ENCODE data around the gene ZNF292.

ZNF292 gene

DNA sequence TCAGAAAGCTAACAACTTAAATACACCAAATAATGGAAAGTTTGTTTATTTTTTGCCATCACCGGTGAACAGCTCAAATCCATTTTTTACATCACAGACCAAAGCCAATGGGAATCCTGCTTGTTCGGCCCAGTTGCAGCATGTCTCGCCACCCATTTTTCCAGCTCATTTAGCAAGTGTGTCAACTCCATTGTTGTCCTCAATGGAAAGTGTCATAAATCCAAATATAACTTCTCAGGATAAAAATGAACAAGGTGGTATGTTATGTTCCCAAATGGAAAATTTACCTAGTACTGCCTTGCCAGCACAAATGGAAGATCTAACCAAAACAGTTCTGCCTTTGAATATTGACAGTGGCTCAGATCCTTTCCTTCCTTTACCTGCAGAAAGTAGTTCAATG is 101.7 kb downstream of the ZNF292 start:
- FAIRE-seq (peak; percentile 42), DNase-seq (ENCODE audit: insufficient read length) (no peak)
- TF ChIP-seq POLR2A (IDR thresholded peaks at IDR 0.05; ENCODE audit: low read depth, low read length): no peak
- TF ChIP-seq POLR2AphosphoS5 (IDR thresholded peaks at IDR 0.05; ENCODE audit: low read depth, low read length): no peak

DNA sequence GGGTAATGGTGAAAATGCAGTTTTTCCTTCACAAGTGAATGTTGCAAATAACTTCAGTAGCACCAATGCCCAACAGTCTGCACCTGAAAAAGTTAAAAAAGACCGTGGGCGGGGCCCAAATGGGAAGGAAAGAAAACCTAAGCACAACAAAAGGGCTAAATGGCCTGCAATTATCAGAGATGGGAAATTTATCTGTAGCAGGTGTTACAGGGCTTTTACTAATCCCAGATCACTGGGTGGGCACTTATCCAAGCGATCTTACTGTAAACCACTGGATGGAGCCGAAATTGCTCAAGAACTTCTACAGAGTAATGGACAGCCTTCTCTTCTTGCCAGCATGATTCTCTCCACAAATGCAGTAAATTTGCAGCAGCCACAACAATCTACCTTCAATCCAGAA is 102.2 kb downstream of the ZNF292 start:
- TF ChIP-seq TAF1 (IDR thresholded peaks at IDR 0.05; ENCODE audit: borderline replicate concordance, low read depth, low read length) (no peak), POLR2AphosphoS5 (IDR thresholded peaks at IDR 0.05; ENCODE audit: low read depth, low read length) (no peak), POLR2A (IDR thresholded peaks at IDR 0.05; ENCODE audit: low read depth, low read length) (no peak)
- FAIRE-seq: no peak
- no peak for DNase-seq (ENCODE audit: insufficient read length)

- TF ChIP-seq TAF1 (IDR thresholded peaks at IDR 0.05; ENCODE audit: borderline replicate concordance, low read depth, low read length) (no peak), POLR2A (IDR thresholded peaks at IDR 0.05; ENCODE audit: low read depth, low read length) (peak; percentile 32)
- no peak for DNase-seq (ENCODE audit: insufficient read length)
- peak; percentile 30 for FAIRE-seq
Observed at GRCh38 chr6:87257975-87258374, 102.6 kb downstream of the ZNF292 start.

GRCh38 chr6:87259791-87260190 is 104.4 kb downstream of the ZNF292 start:
- FAIRE-seq: peak; percentile 57
- no peak for TF ChIP-seq POLR2A (IDR thresholded peaks at IDR 0.05; ENCODE audit: low read depth, low read length)
- TF ChIP-seq POLR2AphosphoS5 (IDR thresholded peaks at IDR 0.05; ENCODE audit: low read depth, low read length): peak; percentile 60
- no peak for DNase-seq (ENCODE audit: insufficient read length)

DNA sequence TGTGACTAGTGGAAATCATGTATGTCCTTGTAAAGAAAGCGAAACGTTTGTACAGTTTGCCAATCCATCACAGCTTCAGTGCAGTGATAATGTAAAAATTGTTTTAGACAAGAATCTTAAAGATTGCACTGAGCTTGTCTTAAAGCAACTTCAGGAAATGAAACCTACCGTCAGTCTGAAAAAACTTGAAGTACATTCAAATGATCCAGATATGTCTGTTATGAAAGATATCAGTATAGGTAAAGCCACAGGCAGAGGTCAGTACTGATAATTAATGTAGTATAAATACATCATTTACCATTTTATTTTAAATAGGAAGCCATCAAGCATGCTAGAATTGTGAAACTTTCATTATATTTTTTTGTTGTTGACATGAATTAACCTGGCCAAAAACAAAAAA is 106.2 kb downstream of the ZNF292 start:
- FAIRE-seq (no peak), DNase-seq (ENCODE audit: insufficient read length) (no peak)
- TF ChIP-seq TAF1 (IDR thresholded peaks at IDR 0.05; ENCODE audit: borderline replicate concordance, low read depth, low read length): no peak
- peak; percentile 44; the same call in 1 of the 2 replicates for TF ChIP-seq POLR2AphosphoS5 (IDR thresholded peaks at IDR 0.05; ENCODE audit: low read depth, low read length)
- 0 out of 2 replicates have a peak, but pooled peaks have one; percentile 6 for TF ChIP-seq POLR2A (IDR thresholded peaks at IDR 0.05; ENCODE audit: low read depth, low read length)

- DNase-seq (ENCODE audit: insufficient read length): no peak
- FAIRE-seq: no peak
- peak; percentile 58 for TF ChIP-seq POLR2A (IDR thresholded peaks at IDR 0.05; ENCODE audit: low read depth, low read length)
- TF ChIP-seq TAF1 (IDR thresholded peaks at IDR 0.05; ENCODE audit: borderline replicate concordance, low read depth, low read length): no peak
- TF ChIP-seq POLR2AphosphoS5 (IDR thresholded peaks at IDR 0.05; ENCODE audit: low read depth, low read length): peak; percentile 80
Observed at GRCh38 chr6:87264481-87264880, 109.1 kb downstream of the ZNF292 start.

- no peak for FAIRE-seq
- DNase-seq (ENCODE audit: insufficient read length): no peak
- TF ChIP-seq POLR2AphosphoS5 (IDR thresholded peaks at IDR 0.05; ENCODE audit: low read depth, low read length): no peak
- no peak for TF ChIP-seq TAF1 (IDR thresholded peaks at IDR 0.05; ENCODE audit: borderline replicate concordance, low read depth, low read length)
- no peak for TF ChIP-seq POLR2A (IDR thresholded peaks at IDR 0.05; ENCODE audit: low read depth, low read length)
Observed at GRCh38 chr6:87274660-87275274, 119.4 kb downstream of the ZNF292 start.

- no peak for TF ChIP-seq POLR2AphosphoS5 (IDR thresholded peaks at IDR 0.05; ENCODE audit: low read depth, low read length)
- no peak for TF ChIP-seq POLR2A (IDR thresholded peaks at IDR 0.05; ENCODE audit: low read depth, low read length)
- no peak for TF ChIP-seq TAF1 (IDR thresholded peaks at IDR 0.05; ENCODE audit: borderline replicate concordance, low read depth, low read length)
- no peak for FAIRE-seq
- DNase-seq (ENCODE audit: insufficient read length): no peak
Observed at GRCh38 chr6:87276624-87277023, 121.3 kb downstream of the ZNF292 start.

DNA sequence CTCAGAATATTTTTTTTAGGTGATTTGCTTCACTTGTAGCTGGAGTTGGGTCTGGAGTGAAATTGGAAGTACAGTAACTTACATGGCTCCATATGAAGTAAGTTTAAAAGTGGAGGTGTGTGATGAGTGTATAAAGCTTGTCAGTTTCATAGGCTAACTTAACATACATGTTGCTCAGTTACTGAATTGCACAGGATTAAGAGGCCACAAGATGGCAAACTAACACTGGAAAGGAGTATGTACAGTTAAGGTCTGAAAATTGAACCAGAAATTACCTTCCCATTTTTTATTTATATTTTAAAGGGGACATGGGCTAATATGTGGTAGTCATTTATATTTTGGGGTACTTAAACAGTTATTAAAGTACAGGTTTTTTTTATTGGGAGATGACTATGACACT is 121.8 kb downstream of the ZNF292 start:
- no peak for DNase-seq (ENCODE audit: insufficient read length)
- TF ChIP-seq POLR2AphosphoS5 (IDR thresholded peaks at IDR 0.05; ENCODE audit: low read depth, low read length) (no peak), TAF1 (IDR thresholded peaks at IDR 0.05; ENCODE audit: borderline replicate concordance, low read depth, low read length) (no peak), POLR2A (IDR thresholded peaks at IDR 0.05; ENCODE audit: low read depth, low read length) (no peak)
- peak; percentile 50 for FAIRE-seq

DNA sequence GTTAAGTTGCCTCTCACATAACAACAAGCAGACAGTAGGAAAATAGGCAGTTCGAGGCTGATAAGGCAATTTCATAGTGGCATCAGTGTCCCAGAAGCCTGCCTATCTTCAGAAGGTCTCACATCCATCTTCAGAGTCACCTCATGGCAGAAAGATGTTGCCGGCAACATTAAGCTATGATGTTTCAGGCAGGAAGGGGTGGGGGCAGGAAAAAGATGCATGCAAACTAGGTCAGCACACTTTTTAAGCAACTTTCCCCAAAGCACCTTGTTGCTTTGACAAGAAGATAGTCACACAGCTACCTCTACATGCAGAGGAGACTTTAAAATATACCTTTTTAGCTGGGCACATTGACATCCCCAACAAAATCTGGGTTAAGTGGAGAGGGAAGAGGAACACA is 123.8 kb downstream of the ZNF292 start:
- no peak for DNase-seq (ENCODE audit: insufficient read length)
- no peak for FAIRE-seq
- no peak for TF ChIP-seq TAF1 (IDR thresholded peaks at IDR 0.05; ENCODE audit: borderline replicate concordance, low read depth, low read length)
- TF ChIP-seq POLR2A (IDR thresholded peaks at IDR 0.05; ENCODE audit: low read depth, low read length): no peak
- no peak for TF ChIP-seq POLR2AphosphoS5 (IDR thresholded peaks at IDR 0.05; ENCODE audit: low read depth, low read length)

DNA sequence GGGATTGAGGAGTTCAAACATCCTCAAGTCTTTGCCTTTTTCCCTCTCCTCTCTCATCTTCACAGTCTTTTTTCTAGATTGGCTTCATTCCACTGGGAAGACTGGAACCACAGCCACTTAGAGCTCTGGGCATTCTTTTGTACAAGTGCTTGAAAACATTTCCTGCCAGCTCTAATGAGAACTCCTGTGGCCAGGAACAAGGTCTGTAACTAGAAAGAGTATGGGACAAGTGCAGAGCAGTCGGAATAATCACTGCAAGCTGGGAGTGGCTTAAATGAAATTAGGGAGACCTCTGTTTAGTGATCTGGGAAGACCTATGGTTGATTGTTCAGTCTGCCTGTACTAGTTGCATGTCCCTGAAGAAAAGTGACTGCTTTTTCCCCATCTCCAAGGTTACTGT is 126.1 kb downstream of the ZNF292 start:
- FAIRE-seq: no peak
- DNase-seq (ENCODE audit: insufficient read length): no peak
- TF ChIP-seq POLR2AphosphoS5 (IDR thresholded peaks at IDR 0.05; ENCODE audit: low read depth, low read length): no peak

DNA sequence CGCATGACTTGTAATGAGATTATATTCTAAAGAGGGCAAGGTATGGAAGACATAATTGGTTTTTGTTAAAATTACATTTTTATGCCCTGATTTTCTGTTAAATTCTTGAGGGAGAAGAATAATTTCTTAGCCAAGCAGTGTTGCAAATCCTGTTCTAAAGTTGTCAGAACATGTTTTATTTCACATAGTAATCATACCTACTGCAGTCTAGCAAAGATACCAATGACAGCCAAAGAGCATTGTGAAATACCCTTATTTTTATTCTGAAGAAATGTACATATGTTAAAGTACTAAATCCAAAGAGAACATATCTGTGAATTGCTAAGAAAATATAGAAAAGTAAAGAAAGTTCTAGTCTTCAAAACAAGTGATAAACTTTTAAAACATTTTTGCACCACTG is 127.4 kb downstream of the ZNF292 start:
- no peak for DNase-seq (ENCODE audit: insufficient read length)
- no peak for FAIRE-seq
- TF ChIP-seq POLR2AphosphoS5 (IDR thresholded peaks at IDR 0.05; ENCODE audit: low read depth, low read length) (no peak), TAF1 (IDR thresholded peaks at IDR 0.05; ENCODE audit: borderline replicate concordance, low read depth, low read length) (no peak), POLR2A (IDR thresholded peaks at IDR 0.05; ENCODE audit: low read depth, low read length) (no peak)

- DNase-seq (ENCODE audit: insufficient read length) (no peak), FAIRE-seq (no peak)
- TF ChIP-seq POLR2A (IDR thresholded peaks at IDR 0.05; ENCODE audit: low read depth, low read length): no peak
- no peak for TF ChIP-seq POLR2AphosphoS5 (IDR thresholded peaks at IDR 0.05; ENCODE audit: low read depth, low read length)
- no peak for TF ChIP-seq TAF1 (IDR thresholded peaks at IDR 0.05; ENCODE audit: borderline replicate concordance, low read depth, low read length)
Observed at GRCh38 chr6:87283461-87283860, 128.1 kb downstream of the ZNF292 start.

All from GM12892 (cell line).